Subcutaneous abdominal adipose tissue (tissue), 5 donors: ENCODE data around the gene NCBP1.
"Not testable (repeated sequence)": the region's sequence is repeated elsewhere in the genome, so short reads cannot be mapped to it uniquely, and the experiment has no call there.

Experiments
- H3K27ac ChIP-seq: one replicate; pipeline ENCODE4 v1.7.0; 2013; ENCODE audit warnings: low read depth, mild to moderate bottlenecking, inconsistent platforms, low read length, moderate library complexity
- H3K27me3 ChIP-seq, 5 donors: one replicate each; pipeline ENCODE4 v1.7.0; 2013; ENCODE audit warnings: low read length in 5 of 5, inconsistent platforms in 1 of 5; ENCODE audit not compliant: control insufficient read depth in 5 of 5, insufficient read depth in 4 of 5
- H3K36me3 ChIP-seq, 5 donors: one replicate each; pipeline ENCODE4 v1.7.0; 2013; ENCODE audit warnings: low read length in 5 of 5; ENCODE audit not compliant: control insufficient read depth in 5 of 5, insufficient read depth in 5 of 5
- H3K4me1 ChIP-seq, 5 donors: one replicate each; pipeline ENCODE4 v1.7.0; 2013; ENCODE audit warnings: low read length in 5 of 5, mild to moderate bottlenecking in 3 of 5, moderate library complexity in 1 of 5; ENCODE audit not compliant: control insufficient read depth in 5 of 5, insufficient read depth in 5 of 5
- H3K4me3 ChIP-seq, 5 donors: one replicate each; pipeline ENCODE4 v1.7.0; 2013; ENCODE audit warnings: low read length in 5 of 5, low read depth in 1 of 5
- H3K9ac ChIP-seq, 5 donors: one replicate each; pipeline ENCODE4 v1.7.0; 2013; ENCODE audit warnings: low read length in 5 of 5, mild to moderate bottlenecking in 4 of 5, moderate library complexity in 3 of 5
- H3K9me3 ChIP-seq, 5 donors: one replicate each; pipeline ENCODE4 v1.7.0; 2013; ENCODE audit warnings: low read length in 5 of 5; ENCODE audit not compliant: control insufficient read depth in 5 of 5
- donor health status: healthy.
- donor health status: healthy.
- donor health status: healthy.
- donor health status: healthy.
- donor health status: healthy.

Gene NCBP1

GRCh38 chr9:97632985-97633858, at the start of gene NCBP1, which contains the start of gene TSTD2:
Gene NCBP1 (plus strand): TSS chr9:97633821. CDS start chr9:97633882, 61 bp downstream.
Gene TSTD2 (minus strand): TSS chr9:97633368. CDS start chr9:97627562, 5,806 bp downstream.
- Histone ChIP-seq H3K27ac (peak within 1 kb of the TSS; percentile 100), H3K4me3 (peak within 1 kb of the TSS; percentile 76 to 97 (median 92)), H3K27me3 (no peaks in the 10 kb centered on the region), H3K4me1 (peaks cover 0 to 48% (median 39%) of the 10 kb centered on the region in 5 donors), H3K9ac (peak within 1 kb of the TSS; percentile 86 to 99 (median 96)), H3K36me3 (no peaks in the 10 kb centered on the region), H3K9me3 (no peaks in the 10 kb centered on the region)

- not testable (repeated sequence) for H3K27me3 ChIP-seq, H3K4me3 ChIP-seq, H3K9ac ChIP-seq, H3K9me3 ChIP-seq, H3K36me3 ChIP-seq, H3K27ac ChIP-seq, H3K4me1 ChIP-seq
Observed at GRCh38 chr9:97584778-97585177, 48.8 kb upstream of the NCBP1 start.

GRCh38 chr9:97586909-97587308, 46.7 kb upstream of the NCBP1 start:
- not testable (repeated sequence) for H3K9me3 ChIP-seq, H3K4me1 ChIP-seq, H3K27me3 ChIP-seq, H3K9ac ChIP-seq, H3K36me3 ChIP-seq, H3K27ac ChIP-seq, H3K4me3 ChIP-seq

- H3K4me3 ChIP-seq: no peak overlapping the region
- no peaks in the 10 kb centered on the region for H3K27me3 ChIP-seq
- no peaks in the 10 kb centered on the region for H3K9me3 ChIP-seq
- no peaks in the 10 kb centered on the region for H3K4me1 ChIP-seq
- no peak overlapping the region for H3K9ac ChIP-seq
- H3K27ac ChIP-seq: no peak overlapping the region
- peaks cover 0 to 5% (median 0%) of the 10 kb centered on the region in 5 donors for H3K36me3 ChIP-seq
Observed at GRCh38 chr9:97591535-97591934, 42.1 kb upstream of the NCBP1 start.

GRCh38 chr9:97592126-97592525, 41.5 kb upstream of the NCBP1 start:
- Histone ChIP-seq H3K27ac (no peak overlapping the region), H3K4me1 (peaks cover 0 to 6% (median 0%) of the 10 kb centered on the region in 5 donors), H3K36me3 (peaks cover 0 to 5% (median 0%) of the 10 kb centered on the region in 5 donors), H3K4me3 (no peak overlapping the region), H3K9ac (no peak overlapping the region), H3K27me3 (no peaks in the 10 kb centered on the region), H3K9me3 (no peaks in the 10 kb centered on the region)

- no peak overlapping the region for H3K27ac ChIP-seq
Observed at GRCh38 chr9:97593960-97594359, 39.7 kb upstream of the NCBP1 start.

GRCh38 chr9:97594381-97594921, 39.2 kb upstream of the NCBP1 start:
- H3K9ac ChIP-seq: no peak overlapping the region

More at GRCh38 chr9:97593960-97594359, 39.7 kb upstream of the NCBP1 start:
- Histone ChIP-seq H3K4me1 (peaks cover 5 to 22% (median 12%) of the 10 kb centered on the region in 5 donors), H3K9me3 (no peaks in the 10 kb centered on the region), H3K36me3 (peaks cover 0 to 5% (median 0%) of the 10 kb centered on the region in 5 donors), H3K4me3 (no peak overlapping the region), H3K27me3 (no peaks in the 10 kb centered on the region), H3K9ac (no peak overlapping the region)

GRCh38 chr9:97596906-97597305, 36.7 kb upstream of the NCBP1 start:
- peaks cover 5 to 24% (median 19%) of the 10 kb centered on the region in 5 donors for H3K36me3 ChIP-seq
- H3K4me1 ChIP-seq: peaks cover 8 to 41% (median 25%) of the 10 kb centered on the region in 5 donors
- H3K27ac ChIP-seq: no peak overlapping the region
- H3K9ac ChIP-seq: no peak overlapping the region
- H3K27me3 ChIP-seq: no peaks in the 10 kb centered on the region
- no peaks in the 10 kb centered on the region for H3K9me3 ChIP-seq
- H3K4me3 ChIP-seq: no peak overlapping the region

More at GRCh38 chr9:97594381-97594921, 39.2 kb upstream of the NCBP1 start:
- H3K9me3 ChIP-seq: no peaks in the 10 kb centered on the region
- H3K4me3 ChIP-seq: no peak overlapping the region
- H3K27ac ChIP-seq: no peak overlapping the region
- H3K4me1 ChIP-seq: peaks cover 5 to 23% (median 12%) of the 10 kb centered on the region in 5 donors
- peaks cover 0 to 5% (median 3%) of the 10 kb centered on the region in 5 donors for H3K36me3 ChIP-seq
- H3K27me3 ChIP-seq: no peaks in the 10 kb centered on the region

- H3K9me3 ChIP-seq: no peaks in the 10 kb centered on the region
- H3K27ac ChIP-seq: no peak overlapping the region
- peaks cover 8 to 42% (median 31%) of the 10 kb centered on the region in 5 donors for H3K4me1 ChIP-seq
- H3K4me3 ChIP-seq: no peak overlapping the region
- H3K9ac ChIP-seq: no peak overlapping the region
- peaks cover 4 to 41% (median 37%) of the 10 kb centered on the region in 5 donors for H3K36me3 ChIP-seq
- no peaks in the 10 kb centered on the region for H3K27me3 ChIP-seq
Observed at GRCh38 chr9:97598461-97599288, 34.9 kb upstream of the NCBP1 start.
